ENCODE data around the gene CORO2A. TPM values are rescaled to one million over a fixed set of nuclear protein-coding genes. Genes with fewer than 3 reads are reported as not detected.

The CORO2A gene
- total and polyA plus RNA-seq, 2 of the 13 experiments (the other 11 are each of a cell fraction or from before 2014, with no cell fraction given) = 14.4 to 15.3 TPM

GRCh38 chr9:98168941-98169488, 23.4 kb downstream of the CORO2A start (continued):
- TF ChIP-seq PRPF4 (IDR thresholded peaks at IDR 0.05; ENCODE audit: low read depth, low read length, poor library complexity, severe bottlenecking) = peak; percentile 84
- no peak for TF ChIP-seq CC2D1A (CRISPR knock-in tag; IDR thresholded peaks at IDR 0.05)
- no peak for TF ChIP-seq HMGXB3 (CRISPR knock-in tag; IDR thresholded peaks at IDR 0.05; ENCODE audit: borderline replicate concordance)
- no peak for TF ChIP-seq ZNF800 (CRISPR knock-in tag; IDR thresholded peaks at IDR 0.05)
- no peak for TF ChIP-seq NFE2L2 (IDR thresholded peaks at IDR 0.05; ENCODE audit: low read length)
- TF ChIP-seq YEATS2 (CRISPR knock-in tag; IDR thresholded peaks at IDR 0.05; ENCODE audit: borderline replicate concordance) = no peak
- peak; percentile 56; the same call in 1 of the 2 replicates for TF ChIP-seq PHF21A (CRISPR knock-in tag; IDR thresholded peaks at IDR 0.05)
- TF ChIP-seq ZNF225 (CRISPR knock-in tag; IDR thresholded peaks at IDR 0.05) = no peak
- no peak for TF ChIP-seq ZBTB20 (CRISPR knock-in tag; IDR thresholded peaks at IDR 0.05; ENCODE audit: borderline replicate concordance, low read depth)
- peak; percentile 27; the same call in 1 of the 2 replicates for TF ChIP-seq SOX5 (CRISPR knock-in tag; IDR thresholded peaks at IDR 0.05; ENCODE audit: borderline replicate concordance)
- no peak for TF ChIP-seq LCORL (IDR thresholded peaks at IDR 0.05)
- TF ChIP-seq LCORL (CRISPR knock-in tag; IDR thresholded peaks at IDR 0.05) = peak; percentile 49; the same call in 1 of the 2 replicates
- TF ChIP-seq ZNF180 (CRISPR knock-in tag; IDR thresholded peaks at IDR 0.05; ENCODE audit: borderline replicate concordance, low read depth) = no peak
- peak; percentile 91 for TF ChIP-seq PATZ1 (CRISPR knock-in tag; IDR thresholded peaks at IDR 0.05)
- TF ChIP-seq GFI1 (CRISPR knock-in tag; IDR thresholded peaks at IDR 0.05; ENCODE audit: borderline replicate concordance) = peak; percentile 89
- TF ChIP-seq NBN (conservative IDR thresholded peaks at IDR 0.05) = no peak
- no peak for TF ChIP-seq THAP7 (CRISPR knock-in tag; IDR thresholded peaks at IDR 0.05)
- TF ChIP-seq DMAP1 (CRISPR knock-in tag; IDR thresholded peaks at IDR 0.05) = no peak
- TF ChIP-seq ZNF558 (CRISPR knock-in tag; IDR thresholded peaks at IDR 0.05; ENCODE audit: borderline replicate concordance) = no peak
- TF ChIP-seq HNF4A (CRISPR knock-in tag; IDR thresholded peaks at IDR 0.05) = no peak

Data from HepG2 (cell line).